HG03575 (cell line): ENCODE measurements around the gene SKAP2.

ENCODE experiments used
- ATAC-seq: cut with Tn5 transposase; IDR thresholded peaks from one replicate; pipeline ENCODE4 v1.9.1; 2021; ENCODE audit not compliant: unreplicated experiment, insufficient number of reproducible peaks, low FRiP score; ENCODE audit errors: extremely low read depth

Gene SKAP2

DNA sequence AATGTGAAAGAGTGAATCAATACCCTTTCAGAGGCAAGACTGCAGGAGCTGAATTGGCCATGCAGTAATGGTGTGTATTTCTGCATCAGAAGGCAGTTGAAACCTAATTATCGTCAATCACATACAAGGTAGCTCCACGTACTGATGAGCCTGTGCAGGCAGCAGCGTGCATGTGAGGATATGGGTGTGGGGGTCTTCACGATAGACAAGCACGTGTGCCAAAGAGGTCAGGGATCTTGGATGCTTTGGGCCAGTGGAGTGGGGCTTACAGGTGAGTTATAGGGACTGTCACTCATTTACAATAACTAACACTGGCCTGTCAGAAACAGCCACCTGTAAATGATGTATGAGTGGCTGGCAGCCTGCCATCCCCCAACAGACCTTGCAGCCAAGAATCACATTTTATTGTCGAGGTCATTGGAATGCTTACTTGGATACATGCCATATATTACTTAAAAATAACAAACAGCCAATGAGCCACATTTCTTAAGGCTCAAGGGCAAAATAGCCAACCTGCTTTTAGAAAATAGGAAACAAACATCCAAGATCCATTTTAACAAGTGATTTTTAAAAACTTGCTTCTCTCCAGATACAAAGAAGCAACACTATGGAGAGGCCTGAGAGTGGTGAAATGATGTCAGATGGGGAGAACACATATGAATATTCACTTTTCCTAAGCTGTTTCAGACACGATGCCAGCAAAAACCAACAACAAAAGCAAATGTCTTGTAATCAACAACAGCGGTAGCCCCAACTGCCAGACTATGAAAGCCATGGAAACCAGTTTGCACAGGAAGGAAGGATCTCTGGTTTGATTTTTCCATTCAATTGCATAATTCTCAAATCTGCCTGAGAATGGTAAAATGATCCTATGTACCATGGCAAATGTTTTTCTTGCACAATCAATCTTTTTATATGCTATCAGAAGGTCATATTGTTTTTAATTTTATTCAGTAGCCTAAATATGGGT, 210.7 kb downstream of the SKAP2 start:
- ATAC-seq, result no peak

GRCh38 chr7:26652401-26653100, 211.8 kb downstream of the SKAP2 start:
- no peak for ATAC-seq

- no peak for ATAC-seq
These were observed 214.3 kb downstream of the SKAP2 start for GRCh38 chr7:26650103-26650502.

DNA sequence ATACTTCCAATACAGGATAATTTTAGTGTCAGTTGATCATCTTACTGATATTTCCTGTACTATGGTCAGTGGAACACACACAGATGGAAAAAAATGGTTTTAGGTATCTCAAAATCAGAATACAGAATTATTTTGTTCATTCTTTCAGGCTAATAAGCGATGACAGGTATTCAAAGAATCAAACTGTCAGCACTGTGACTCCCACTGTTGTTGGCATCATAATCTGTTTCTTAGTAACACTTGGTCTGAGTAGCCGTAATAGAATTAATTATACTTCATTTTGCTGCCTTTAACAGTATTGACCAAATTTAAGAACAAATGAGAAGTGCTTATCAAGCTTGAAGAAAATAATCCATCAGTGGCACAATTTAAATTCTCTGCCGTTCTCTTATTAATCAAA, 215.0 kb downstream of the SKAP2 start:
- ATAC-seq, result no peak

- ATAC-seq, result no peak
These were observed 215.8 kb downstream of the SKAP2 start for GRCh38 chr7:26648554-26648953.

DNA sequence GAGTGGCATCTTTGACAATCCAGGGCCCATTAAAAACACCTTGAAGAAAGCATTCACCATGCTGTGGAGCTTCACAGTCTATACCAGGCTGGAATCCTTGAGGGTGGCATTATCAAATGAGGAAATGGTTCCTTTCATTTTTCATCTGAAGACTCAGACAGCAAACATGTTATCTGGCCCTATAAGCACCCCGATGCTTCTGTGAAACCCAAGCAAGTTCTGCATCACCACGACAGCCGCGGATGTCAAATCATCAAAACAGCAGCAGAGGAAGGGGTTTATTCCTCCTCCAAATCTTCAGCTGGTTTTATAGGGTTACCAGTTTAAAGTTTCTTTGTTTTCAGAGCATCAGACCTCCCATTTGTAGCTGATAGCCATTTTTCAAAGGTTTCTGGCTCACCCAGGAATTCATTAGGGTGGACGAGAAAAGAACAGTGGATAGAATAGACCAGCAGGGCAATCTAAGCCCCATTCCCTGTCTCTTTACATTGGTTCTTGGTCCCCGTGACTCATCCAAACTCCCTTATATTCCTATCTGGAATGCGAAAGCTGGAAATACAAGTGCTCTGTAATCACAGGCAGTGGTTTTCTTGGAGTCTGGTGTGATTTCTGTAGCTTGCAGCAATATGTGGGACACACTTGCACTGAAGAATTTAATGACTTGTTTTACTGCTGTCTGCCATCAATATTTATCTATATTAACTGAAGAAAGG, 217.9 kb downstream of the SKAP2 start:
- no peak for ATAC-seq

DNA sequence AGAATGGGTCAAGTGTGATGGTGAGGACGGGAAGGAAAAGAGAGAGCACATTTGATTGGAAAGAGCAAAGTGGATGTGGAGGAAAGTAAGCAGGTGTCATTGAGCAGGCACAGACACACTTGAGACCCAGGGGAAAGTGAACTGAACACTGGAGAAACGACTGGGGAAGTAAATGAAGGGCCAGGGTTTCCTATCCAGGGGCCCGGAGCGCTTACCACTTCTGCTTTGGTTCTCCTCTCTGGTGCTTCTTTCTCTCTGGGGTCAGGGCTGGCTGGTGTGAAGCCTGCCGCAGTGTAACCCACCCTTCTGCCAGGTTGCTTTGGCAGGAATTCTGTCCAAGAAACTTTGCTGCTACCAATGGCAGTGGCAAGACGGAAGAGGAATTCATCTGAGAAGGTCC, 219.3 kb downstream of the SKAP2 start:
- no peak for ATAC-seq

GRCh38 chr7:26642416-26642815, 222.0 kb downstream of the SKAP2 start:
- ATAC-seq, result no peak

DNA sequence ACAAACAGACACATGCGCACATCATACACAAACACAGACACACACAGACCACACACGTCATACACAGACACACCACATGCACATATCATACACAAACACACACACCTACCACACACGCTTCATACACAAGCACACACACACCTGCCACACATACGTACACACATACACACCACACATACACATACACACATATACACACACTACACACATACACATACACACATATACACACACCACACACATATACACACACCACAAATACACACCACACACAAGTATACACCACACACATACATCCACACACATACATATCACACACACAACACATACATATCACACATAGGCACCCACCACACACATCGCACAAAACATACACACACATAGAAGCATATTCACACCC, 224.7 kb downstream of the SKAP2 start:
- no peak for ATAC-seq

GRCh38 chr7:26639111-26639510, 225.3 kb downstream of the SKAP2 start:
- ATAC-seq, result no peak

- no peak for ATAC-seq
These were observed 226.2 kb downstream of the SKAP2 start for GRCh38 chr7:26638140-26638539.

DNA sequence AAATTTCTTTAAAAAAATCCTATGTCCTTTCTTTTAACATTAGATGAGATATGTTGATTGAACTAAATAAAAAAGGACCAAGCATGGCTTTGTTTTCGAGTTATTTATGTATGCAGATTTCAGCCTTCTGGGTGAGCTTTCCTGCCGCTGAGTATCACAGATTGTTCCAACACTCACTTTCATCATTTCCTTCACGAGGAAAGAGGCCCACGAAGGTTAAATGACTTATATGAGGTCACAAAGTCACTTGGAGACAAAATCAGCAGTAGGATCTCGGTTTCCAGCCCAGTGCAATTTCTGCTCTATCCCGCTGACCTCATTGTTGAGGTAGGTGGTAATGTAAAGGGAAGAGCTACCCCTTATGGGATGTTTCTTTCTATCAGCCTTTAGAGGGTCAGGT, 226.8 kb downstream of the SKAP2 start:
- no peak for ATAC-seq

DNA sequence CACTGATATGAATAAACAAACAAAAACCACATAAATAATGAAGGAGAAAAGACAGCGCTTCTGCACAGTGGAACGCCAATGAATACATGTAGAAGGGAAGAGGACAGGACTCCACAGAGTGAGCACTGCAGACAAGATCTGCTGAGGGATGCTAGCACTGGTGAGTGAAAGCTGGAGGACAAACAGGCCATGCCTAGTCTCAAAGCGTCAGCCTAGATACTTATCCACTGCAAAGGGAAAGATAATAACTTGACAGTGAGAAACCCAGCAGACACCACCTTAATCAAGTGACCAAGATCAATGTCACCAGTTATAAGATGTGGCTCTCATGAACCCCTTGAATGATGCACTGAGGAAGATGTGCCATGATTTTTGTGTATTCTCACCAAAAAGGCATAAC, 227.6 kb downstream of the SKAP2 start:
- no peak for ATAC-seq

GRCh38 chr7:26633557-26633956, 230.8 kb downstream of the SKAP2 start:
- no peak for ATAC-seq

GRCh38 chr7:26631601-26632000, 232.8 kb downstream of the SKAP2 start:
- no peak for ATAC-seq

DNA sequence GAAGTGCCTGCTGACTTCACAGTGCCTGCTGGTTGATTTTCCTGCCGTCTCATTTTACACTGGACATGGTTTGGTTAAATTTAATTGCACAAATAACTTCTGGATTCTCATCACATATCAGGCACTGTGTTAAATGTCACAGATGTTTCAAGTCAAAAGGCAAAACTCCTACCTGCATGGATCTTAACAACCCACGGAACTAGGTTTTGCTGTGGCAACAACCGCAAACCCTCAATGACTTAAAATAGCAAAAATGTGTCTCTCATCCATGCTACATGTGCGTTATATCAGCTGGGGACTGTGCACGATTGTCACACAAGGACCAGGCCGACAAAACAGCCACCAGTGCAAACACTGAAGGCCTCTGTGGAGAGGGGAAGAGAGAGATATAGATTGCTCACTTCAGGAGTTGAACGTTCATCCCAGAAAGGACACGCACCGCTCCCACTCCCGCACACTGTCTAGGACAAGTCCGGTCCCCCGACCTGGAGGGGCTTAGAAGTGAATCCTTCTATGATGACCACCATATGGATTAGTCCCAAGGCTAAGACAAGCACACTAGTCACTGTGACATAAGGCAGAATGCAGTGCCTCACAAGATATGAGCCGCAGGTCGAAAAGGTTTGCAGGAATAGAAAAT, 233.3 kb downstream of the SKAP2 start:
- no peak for ATAC-seq

DNA sequence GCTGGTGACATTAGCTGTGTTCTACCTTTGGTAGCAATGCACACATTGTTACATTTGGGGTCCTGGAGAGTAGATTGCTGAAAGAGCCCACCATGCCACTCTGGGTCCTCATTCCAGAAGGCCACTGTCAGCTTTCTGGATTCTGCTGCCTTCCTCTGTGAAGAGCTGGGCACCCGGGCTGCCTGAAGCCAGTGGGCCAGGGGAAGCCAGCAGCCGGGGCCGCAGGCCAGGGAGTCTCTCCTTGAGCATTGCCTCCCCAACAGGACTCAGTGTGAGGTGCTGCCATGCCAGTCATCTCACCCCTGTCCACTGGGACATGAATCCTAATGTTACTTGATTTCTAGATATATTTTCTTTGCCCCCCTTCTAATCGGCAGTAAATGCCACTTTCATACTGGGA, 234.0 kb downstream of the SKAP2 start:
- ATAC-seq, result no peak

- no peak for ATAC-seq
These were observed 234.7 kb downstream of the SKAP2 start for GRCh38 chr7:26629696-26630095.

DNA sequence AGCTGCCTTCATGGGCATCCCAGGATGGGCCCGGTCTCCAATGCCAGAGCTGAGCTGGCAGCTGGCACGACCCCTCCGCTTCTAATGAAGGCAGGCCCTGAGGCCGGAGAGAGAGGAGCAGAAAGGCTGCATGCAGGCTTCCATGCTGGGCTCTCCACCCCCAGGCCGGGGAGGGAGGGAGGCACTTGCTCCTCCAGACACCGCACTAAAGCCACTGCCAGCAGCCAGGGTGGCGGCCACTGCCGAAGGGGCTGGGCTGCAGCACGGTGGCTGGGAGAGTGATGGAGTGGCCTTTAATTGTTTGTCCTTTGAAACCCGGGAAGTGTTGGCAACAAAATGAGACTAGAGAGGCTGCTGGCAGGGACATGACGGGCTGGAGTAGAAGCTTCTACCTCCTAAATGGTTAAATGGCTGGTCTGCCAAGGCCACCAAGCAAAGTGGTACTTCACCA, 236.5 kb downstream of the SKAP2 start:
- no peak for ATAC-seq
